ENCODE results near the gene CUTA.

Gene CUTA

DNA sequence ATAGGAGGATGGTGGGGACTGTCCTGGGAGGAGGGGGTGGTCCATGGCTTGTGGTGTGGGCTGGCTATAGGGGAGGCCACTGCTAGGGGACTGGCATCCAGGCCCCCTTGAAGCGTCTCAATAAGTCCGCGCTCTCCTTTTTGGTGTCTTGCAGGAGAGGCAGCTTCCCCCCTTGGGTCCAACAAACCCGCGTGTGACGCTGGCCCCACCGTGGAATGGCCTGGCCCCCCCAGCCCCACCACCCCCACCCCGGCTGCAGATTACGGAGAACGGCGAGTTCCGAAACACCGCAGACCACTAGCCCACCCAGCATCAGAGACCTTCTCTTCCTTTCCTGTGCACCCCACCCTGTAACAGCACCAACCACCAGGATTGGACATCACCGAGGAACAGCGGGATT is 33.7 kb upstream of the CUTA start:
- H3K27ac ChIP-seq (ENCODE audit: low read length): no peak overlapping the region
- H3K4me3 ChIP-seq (ENCODE audit: low read depth in 1 of 2, low read length in 2 of 2): no peak overlapping the region
- H3K36me3 ChIP-seq (ENCODE audit: control insufficient read depth in 1 of 2, insufficient read depth in 2 of 2, low read length in 2 of 2): peaks cover 16 to 27% of the 10 kb centered on the region in 2 donors
- H3K4me1 ChIP-seq (ENCODE audit: control insufficient read depth in 1 of 2, insufficient read depth in 2 of 2, low read length in 2 of 2): peaks cover 8 to 21% of the 10 kb centered on the region in 2 donors
- H3K27me3 ChIP-seq (ENCODE audit: low read depth, low read length): no peaks in the 10 kb centered on the region
- H3K9me3 ChIP-seq (ENCODE audit: control insufficient read depth in 1 of 2, low read length in 2 of 2): no peaks in the 10 kb centered on the region

GRCh38 chr6:33450434-33450833 is 32.5 kb upstream of the CUTA start:
- Histone ChIP-seq H3K4me3 (ENCODE audit: low read depth in 1 of 2, low read length in 2 of 2) (no peak overlapping the region), H3K4me1 (ENCODE audit: control insufficient read depth in 1 of 2, insufficient read depth in 2 of 2, low read length in 2 of 2) (peaks cover 7 to 18% of the 10 kb centered on the region in 2 donors), H3K27me3 (ENCODE audit: low read depth, low read length) (no peaks in the 10 kb centered on the region), H3K9me3 (ENCODE audit: control insufficient read depth in 1 of 2, low read length in 2 of 2) (no peaks in the 10 kb centered on the region), H3K27ac (ENCODE audit: low read length) (no peak overlapping the region), H3K36me3 (ENCODE audit: control insufficient read depth in 1 of 2, insufficient read depth in 2 of 2, low read length in 2 of 2) (peaks cover 11 to 17% of the 10 kb centered on the region in 2 donors)

DNA sequence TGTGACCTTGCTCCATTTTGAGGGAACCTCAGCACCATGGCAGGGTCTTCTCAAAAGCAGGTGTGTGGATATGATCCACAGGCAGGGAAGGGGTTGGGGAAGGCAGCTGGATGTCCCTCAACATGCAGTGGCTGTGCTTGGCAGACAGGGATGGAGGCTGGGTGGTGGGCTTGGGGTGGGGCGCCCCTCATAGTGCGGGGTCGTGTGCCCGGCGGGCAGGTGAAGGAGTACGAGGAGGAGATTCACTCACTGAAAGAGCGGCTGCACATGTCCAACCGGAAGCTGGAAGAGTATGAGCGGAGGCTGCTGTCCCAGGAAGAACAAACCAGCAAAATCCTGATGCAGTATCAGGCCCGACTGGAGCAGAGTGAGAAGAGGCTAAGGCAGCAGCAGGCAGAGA is 28.4 kb upstream of the CUTA start:
- Histone ChIP-seq H3K36me3 (ENCODE audit: control insufficient read depth in 1 of 2, insufficient read depth in 2 of 2, low read length in 2 of 2) (peaks cover 34 to 36% of the 10 kb centered on the region in 2 donors), H3K4me1 (ENCODE audit: control insufficient read depth in 1 of 2, insufficient read depth in 2 of 2, low read length in 2 of 2) (no peaks in the 10 kb centered on the region), H3K4me3 (ENCODE audit: low read depth in 1 of 2, low read length in 2 of 2) (no peak overlapping the region), H3K9me3 (ENCODE audit: control insufficient read depth in 1 of 2, low read length in 2 of 2) (no peaks in the 10 kb centered on the region), H3K27me3 (ENCODE audit: low read depth, low read length) (no peaks in the 10 kb centered on the region), H3K27ac (ENCODE audit: low read length) (no peak overlapping the region)

DNA sequence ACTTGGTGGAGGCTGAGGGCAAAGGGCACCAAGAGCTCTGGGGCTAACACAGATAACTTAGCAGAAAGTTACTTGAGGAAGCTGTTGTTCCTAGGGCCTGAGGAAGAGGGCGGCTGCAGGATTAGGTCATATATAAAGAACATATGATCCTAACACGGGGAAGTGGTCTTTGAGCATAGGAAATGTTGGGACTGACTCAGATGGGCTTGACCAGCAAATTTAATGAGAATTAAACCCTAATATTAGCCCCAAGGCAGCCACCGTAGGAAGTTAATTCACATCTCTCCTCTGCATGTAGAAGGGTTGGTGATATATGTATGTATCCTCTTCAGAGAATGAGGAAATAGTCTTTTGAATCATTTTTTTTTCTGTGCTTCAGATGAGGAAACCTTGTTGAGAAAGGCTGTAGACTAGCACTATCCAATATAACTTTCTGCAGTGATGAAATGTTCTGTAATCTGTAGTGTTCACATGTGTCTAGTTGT is 27.3 kb upstream of the CUTA start:
- Histone ChIP-seq H3K27ac (ENCODE audit: low read length) (no peak overlapping the region), H3K27me3 (ENCODE audit: low read depth, low read length) (no peaks in the 10 kb centered on the region), H3K9me3 (ENCODE audit: control insufficient read depth in 1 of 2, low read length in 2 of 2) (no peaks in the 10 kb centered on the region), H3K4me1 (ENCODE audit: control insufficient read depth in 1 of 2, insufficient read depth in 2 of 2, low read length in 2 of 2) (no peaks in the 10 kb centered on the region), H3K4me3 (ENCODE audit: low read depth in 1 of 2, low read length in 2 of 2) (no peak overlapping the region), H3K36me3 (ENCODE audit: control insufficient read depth in 1 of 2, insufficient read depth in 2 of 2, low read length in 2 of 2) (peaks cover 38 to 47% of the 10 kb centered on the region in 2 donors)

DNA sequence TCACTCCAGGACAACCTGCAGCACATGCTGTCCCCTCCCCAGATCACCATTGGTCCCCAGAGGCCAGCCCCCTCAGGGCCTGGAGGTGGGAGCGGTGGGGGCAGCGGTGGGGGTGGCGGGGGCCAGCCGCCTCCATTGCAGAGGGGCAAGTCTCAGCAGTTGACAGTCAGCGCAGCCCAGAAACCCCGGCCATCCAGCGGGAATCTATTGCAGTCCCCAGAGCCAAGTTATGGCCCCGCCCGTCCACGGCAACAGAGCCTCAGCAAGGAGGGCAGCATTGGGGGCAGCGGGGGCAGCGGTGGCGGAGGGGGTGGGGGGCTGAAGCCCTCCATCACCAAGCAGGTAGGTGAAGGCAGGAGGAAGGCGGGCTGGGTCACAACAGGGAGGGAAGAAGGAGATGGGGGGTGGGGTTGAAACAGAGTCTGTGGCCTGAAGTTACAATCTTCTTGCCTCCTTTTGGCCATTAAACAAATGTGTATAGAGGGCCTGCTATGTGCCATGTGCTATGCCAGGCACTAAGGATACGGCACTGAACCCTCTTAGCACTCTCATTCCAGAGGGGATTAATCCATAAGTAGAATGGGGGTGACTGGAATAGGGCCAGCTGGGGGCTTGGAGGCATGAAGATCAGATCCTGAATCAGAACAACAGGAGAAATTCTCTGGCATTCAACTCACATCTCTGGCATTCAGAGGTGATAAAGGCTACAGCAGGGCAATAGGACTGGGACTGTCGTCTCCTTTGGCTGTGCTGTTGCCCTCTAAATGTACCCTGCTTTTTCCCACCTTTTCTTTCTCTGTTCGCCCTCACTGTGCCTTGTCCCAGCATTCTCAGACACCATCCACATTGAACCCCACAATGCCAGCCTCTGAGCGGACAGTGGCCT is 26.0 kb upstream of the CUTA start:
- Histone ChIP-seq H3K27ac (ENCODE audit: low read length) (no peak overlapping the region), H3K4me1 (ENCODE audit: control insufficient read depth in 1 of 2, insufficient read depth in 2 of 2, low read length in 2 of 2) (no peaks in the 10 kb centered on the region), H3K36me3 (ENCODE audit: control insufficient read depth in 1 of 2, insufficient read depth in 2 of 2, low read length in 2 of 2) (peaks cover 38 to 50% of the 10 kb centered on the region in 2 donors), H3K4me3 (ENCODE audit: low read depth in 1 of 2, low read length in 2 of 2) (no peak overlapping the region), H3K9me3 (ENCODE audit: control insufficient read depth in 1 of 2, low read length in 2 of 2) (no peaks in the 10 kb centered on the region), H3K27me3 (ENCODE audit: low read depth, low read length) (no peaks in the 10 kb centered on the region)

- no peaks in the 10 kb centered on the region for H3K4me1 ChIP-seq (ENCODE audit: control insufficient read depth in 1 of 2, insufficient read depth in 2 of 2, low read length in 2 of 2)
- H3K4me3 ChIP-seq (ENCODE audit: low read depth in 1 of 2, low read length in 2 of 2): no peak overlapping the region
- no peak overlapping the region for H3K27ac ChIP-seq (ENCODE audit: low read length)
- H3K27me3 ChIP-seq (ENCODE audit: low read depth, low read length): no peaks in the 10 kb centered on the region
- H3K9me3 ChIP-seq (ENCODE audit: control insufficient read depth in 1 of 2, low read length in 2 of 2): no peaks in the 10 kb centered on the region
- H3K36me3 ChIP-seq (ENCODE audit: control insufficient read depth in 1 of 2, insufficient read depth in 2 of 2, low read length in 2 of 2): peaks cover 42 to 57% of the 10 kb centered on the region in 2 donors
Observed at GRCh38 chr6:33443025-33443424, 25.1 kb upstream of the CUTA start.

DNA sequence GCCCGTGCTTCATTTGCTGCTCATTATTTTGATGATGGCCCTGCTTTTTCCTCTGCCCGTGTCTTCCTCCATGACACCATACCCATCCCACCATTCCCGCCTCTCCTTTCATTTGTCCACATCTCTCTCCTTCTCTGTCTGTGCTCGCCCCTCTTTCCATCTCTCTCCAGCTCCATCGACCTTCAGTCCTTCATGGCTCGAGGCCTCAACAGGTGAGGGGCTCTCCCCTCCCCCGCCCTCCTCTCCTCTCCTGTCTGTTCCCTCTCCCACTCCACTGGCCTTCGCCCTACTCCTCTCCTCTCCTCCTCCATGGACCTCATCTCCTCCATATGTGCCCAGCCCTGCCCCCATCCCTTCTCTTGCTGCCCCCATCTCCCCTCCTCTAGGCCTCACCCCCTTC is 24.4 kb upstream of the CUTA start:
- H3K36me3 ChIP-seq (ENCODE audit: control insufficient read depth in 1 of 2, insufficient read depth in 2 of 2, low read length in 2 of 2): peaks cover 36 to 56% of the 10 kb centered on the region in 2 donors
- no peaks in the 10 kb centered on the region for H3K4me1 ChIP-seq (ENCODE audit: control insufficient read depth in 1 of 2, insufficient read depth in 2 of 2, low read length in 2 of 2)
- H3K4me3 ChIP-seq (ENCODE audit: low read depth in 1 of 2, low read length in 2 of 2): no peak overlapping the region
- no peaks in the 10 kb centered on the region for H3K9me3 ChIP-seq (ENCODE audit: control insufficient read depth in 1 of 2, low read length in 2 of 2)
- H3K27me3 ChIP-seq (ENCODE audit: low read depth, low read length): no peaks in the 10 kb centered on the region
- no peak overlapping the region for H3K27ac ChIP-seq (ENCODE audit: low read length)

GRCh38 chr6:33441457-33441856 is 23.6 kb upstream of the CUTA start:
- no peak overlapping the region for H3K27ac ChIP-seq (ENCODE audit: low read length)
- peaks cover 43 to 56% of the 10 kb centered on the region in 2 donors for H3K36me3 ChIP-seq (ENCODE audit: control insufficient read depth in 1 of 2, insufficient read depth in 2 of 2, low read length in 2 of 2)
- no peaks in the 10 kb centered on the region for H3K4me1 ChIP-seq (ENCODE audit: control insufficient read depth in 1 of 2, insufficient read depth in 2 of 2, low read length in 2 of 2)
- H3K9me3 ChIP-seq (ENCODE audit: control insufficient read depth in 1 of 2, low read length in 2 of 2): no peaks in the 10 kb centered on the region
- no peak overlapping the region for H3K4me3 ChIP-seq (ENCODE audit: low read depth in 1 of 2, low read length in 2 of 2)
- no peaks in the 10 kb centered on the region for H3K27me3 ChIP-seq (ENCODE audit: low read depth, low read length)

DNA sequence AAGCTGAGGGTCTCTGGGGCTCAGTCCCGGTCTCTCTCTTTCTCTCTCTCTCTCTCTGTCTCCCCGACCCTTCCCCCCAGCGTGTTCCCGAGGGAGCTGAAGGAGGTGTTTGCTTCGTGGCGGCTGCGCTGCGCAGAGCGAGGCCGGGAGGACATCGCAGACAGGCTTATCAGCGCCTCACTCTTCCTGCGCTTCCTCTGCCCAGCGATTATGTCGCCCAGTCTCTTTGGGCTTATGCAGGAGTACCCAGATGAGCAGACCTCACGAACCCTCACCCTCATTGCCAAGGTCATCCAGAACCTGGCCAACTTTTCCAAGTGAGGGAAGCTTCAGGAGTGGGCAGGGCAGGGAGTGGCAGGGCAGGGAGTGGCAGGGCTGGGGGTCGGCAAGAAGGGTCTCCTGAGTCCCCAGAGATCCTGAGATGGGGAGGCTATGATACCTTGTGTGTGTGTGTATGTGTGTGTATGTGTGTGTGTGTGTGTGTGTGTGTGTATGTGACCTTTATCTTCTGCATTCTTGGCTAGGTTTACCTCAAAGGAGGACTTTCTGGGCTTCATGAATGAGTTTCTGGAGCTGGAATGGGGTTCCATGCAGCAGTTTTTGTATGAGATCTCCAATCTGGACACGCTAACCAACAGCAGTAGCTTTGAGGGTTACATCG is 22.9 kb upstream of the CUTA start:
- H3K4me3 ChIP-seq (ENCODE audit: low read depth in 1 of 2, low read length in 2 of 2): no peak overlapping the region
- H3K4me1 ChIP-seq (ENCODE audit: control insufficient read depth in 1 of 2, insufficient read depth in 2 of 2, low read length in 2 of 2): no peaks in the 10 kb centered on the region
- no peaks in the 10 kb centered on the region for H3K27me3 ChIP-seq (ENCODE audit: low read depth, low read length)
- H3K27ac ChIP-seq (ENCODE audit: low read length): no peak overlapping the region
- no peaks in the 10 kb centered on the region for H3K9me3 ChIP-seq (ENCODE audit: control insufficient read depth in 1 of 2, low read length in 2 of 2)
- peaks cover 47 to 62% of the 10 kb centered on the region in 2 donors for H3K36me3 ChIP-seq (ENCODE audit: control insufficient read depth in 1 of 2, insufficient read depth in 2 of 2, low read length in 2 of 2)

GRCh38 chr6:33439956-33440648 is 22.2 kb upstream of the CUTA start:
- Histone ChIP-seq H3K4me3 (ENCODE audit: low read depth in 1 of 2, low read length in 2 of 2) (no peak overlapping the region), H3K4me1 (ENCODE audit: control insufficient read depth in 1 of 2, insufficient read depth in 2 of 2, low read length in 2 of 2) (no peaks in the 10 kb centered on the region), H3K36me3 (ENCODE audit: control insufficient read depth in 1 of 2, insufficient read depth in 2 of 2, low read length in 2 of 2) (peaks cover 54 to 69% of the 10 kb centered on the region in 2 donors), H3K9me3 (ENCODE audit: control insufficient read depth in 1 of 2, low read length in 2 of 2) (no peaks in the 10 kb centered on the region), H3K27ac (ENCODE audit: low read length) (no peak overlapping the region), H3K27me3 (ENCODE audit: low read depth, low read length) (no peaks in the 10 kb centered on the region)

GRCh38 chr6:33438978-33439594 is 21.2 kb upstream of the CUTA start:
- Histone ChIP-seq H3K4me3 (ENCODE audit: low read depth in 1 of 2, low read length in 2 of 2) (no peak overlapping the region), H3K36me3 (ENCODE audit: control insufficient read depth in 1 of 2, insufficient read depth in 2 of 2, low read length in 2 of 2) (peaks cover 48 to 71% of the 10 kb centered on the region in 2 donors), H3K9me3 (ENCODE audit: control insufficient read depth in 1 of 2, low read length in 2 of 2) (no peaks in the 10 kb centered on the region), H3K27ac (ENCODE audit: low read length) (no peak overlapping the region), H3K27me3 (ENCODE audit: low read depth, low read length) (no peaks in the 10 kb centered on the region), H3K4me1 (ENCODE audit: control insufficient read depth in 1 of 2, insufficient read depth in 2 of 2, low read length in 2 of 2) (peaks cover 0 to 1% of the 10 kb centered on the region in 2 donors)

Measured in muscle layer of duodenum (tissue), 2 donors.